Loucy (cell line): ENCODE data around the gene GTF3A.

Source experiments
- H2AFZ ChIP-seq: fragments of 200-600 bp; sonication (generic); 2 replicates; pipeline ENCODE4 v1.6.0; 2016; ENCODE audit warnings: antibody characterized with exemption, mild to moderate bottlenecking, low read length, moderate library complexity
- H3F3A ChIP-seq: fragments of 200-600 bp; 2 replicates; pipeline ENCODE4 v1.6.0; 2016; ENCODE audit warnings: antibody characterized with exemption, low read depth, mild to moderate bottlenecking
- H3K27me3 ChIP-seq: fragments of 200-600 bp; sonication (generic); 2 replicates; pipeline ENCODE4 v1.6.1; 2014; ENCODE audit warnings: low read length, mild to moderate bottlenecking; ENCODE audit not compliant: insufficient read depth, poor library complexity, severe bottlenecking
- H3K36me3 ChIP-seq: fragments of 200-600 bp; sonication (generic); 2 replicates; pipeline ENCODE4 v1.6.1; 2016; ENCODE audit warnings: low read length; ENCODE audit not compliant: insufficient read depth
- H3K4me1 ChIP-seq: fragments of 200-600 bp; sonication (generic); 2 replicates; pipeline ENCODE4 v1.5.1; 2014; ENCODE audit warnings: low read length, mild to moderate bottlenecking; ENCODE audit not compliant: insufficient read depth, poor library complexity, severe bottlenecking
- H3K4me2 ChIP-seq: fragments of 200-600 bp; sonication (generic); 2 replicates; pipeline ENCODE4 v1.6.0; 2014; ENCODE audit warnings: antibody characterized with exemption, low read length, low read depth, mild to moderate bottlenecking; ENCODE audit not compliant: poor library complexity, severe bottlenecking
- H3K4me3 ChIP-seq: fragments of 200-600 bp; sonication (generic); 2 replicates; pipeline ENCODE4 v1.5.1; 2014; ENCODE audit warnings: low read length, mild to moderate bottlenecking, mixed read lengths; ENCODE audit not compliant: poor library complexity, severe bottlenecking
- H3K79me2 ChIP-seq: fragments of 200-600 bp; sonication (generic); 2 replicates; pipeline ENCODE4 v1.6.1; 2014; ENCODE audit warnings: low read length; ENCODE audit not compliant: insufficient read depth
- H3K9ac ChIP-seq: fragments of 200-600 bp; sonication (generic); 2 replicates; pipeline ENCODE4 v1.6.0; 2014; ENCODE audit warnings: mild to moderate bottlenecking, low read depth, low read length, moderate library complexity; ENCODE audit not compliant: poor library complexity, severe bottlenecking
- H3K9me2 ChIP-seq: fragments of 200-600 bp; sonication (generic); replicated peaks from 2 replicates; pipeline ENCODE4 v1.6.1; 2016; ENCODE audit warnings: low read depth, low read length, mixed read lengths
- H3K9me3 ChIP-seq: fragments of 200-600 bp; sonication (generic); 2 replicates; pipeline ENCODE4 v1.6.1; 2014; ENCODE audit warnings: mild to moderate bottlenecking, antibody characterized with exemption, low read length, low read depth; ENCODE audit not compliant: insufficient read depth
- H4K20me1 ChIP-seq: fragments of 200-600 bp; sonication (generic); 2 replicates; pipeline ENCODE4 v1.6.0; 2014; ENCODE audit warnings: antibody characterized with exemption, low read length, mild to moderate bottlenecking; ENCODE audit not compliant: insufficient read depth, poor library complexity, severe bottlenecking
- EZH2phosphoT487 ChIP-seq: fragments of 200-600 bp; IDR thresholded peaks from 2 replicates; pipeline ENCODE4 v1.6.1; 2018; ENCODE audit warnings: antibody characterized with exemption, mild to moderate bottlenecking, moderate library complexity, borderline replicate concordance
- TF ChIP-seq, protein P1 (sequence below): fragments of 200-600 bp; sonication (generic); conservative IDR thresholded peaks from 2 replicates; pipeline ENCODE4 v1.5.1; 2014; ENCODE audit warnings: mild to moderate bottlenecking, antibody characterized with exemption, low read length

Gene GTF3A

DNA sequence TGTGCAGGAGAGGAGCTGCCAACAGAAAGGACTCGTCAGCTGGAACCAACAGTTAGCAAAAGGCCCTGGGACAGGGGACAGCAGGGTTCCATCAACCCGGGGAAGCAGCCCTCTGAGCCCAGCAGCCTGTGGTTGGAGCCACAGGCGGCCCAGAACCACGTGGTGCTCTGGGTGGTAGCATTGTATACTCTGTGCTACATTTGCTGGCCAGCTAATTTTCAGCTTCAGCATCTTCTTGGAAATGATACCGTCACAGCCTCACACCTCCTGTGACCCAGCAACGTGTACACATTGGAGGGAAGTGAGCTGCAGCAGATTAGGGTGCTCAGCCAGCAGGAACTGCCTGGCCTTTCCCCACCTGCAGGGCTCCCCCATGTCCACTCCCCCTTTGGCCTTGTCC is 39.1 kb downstream of the GTF3A start:
- H3K36me3 ChIP-seq, result no peaks in the 10 kb centered on the region
- H3K4me2 ChIP-seq, result no peak overlapping the region

GRCh38 chr13:27465611-27466010 is 41.2 kb downstream of the GTF3A start:
- H3K9me2 ChIP-seq, result no peaks in the 10 kb centered on the region
- no peaks in the 10 kb centered on the region for H4K20me1 ChIP-seq
- TF ChIP-seq EZH2phosphoT487, result no peak
- TF ChIP-seq, protein P1, sequence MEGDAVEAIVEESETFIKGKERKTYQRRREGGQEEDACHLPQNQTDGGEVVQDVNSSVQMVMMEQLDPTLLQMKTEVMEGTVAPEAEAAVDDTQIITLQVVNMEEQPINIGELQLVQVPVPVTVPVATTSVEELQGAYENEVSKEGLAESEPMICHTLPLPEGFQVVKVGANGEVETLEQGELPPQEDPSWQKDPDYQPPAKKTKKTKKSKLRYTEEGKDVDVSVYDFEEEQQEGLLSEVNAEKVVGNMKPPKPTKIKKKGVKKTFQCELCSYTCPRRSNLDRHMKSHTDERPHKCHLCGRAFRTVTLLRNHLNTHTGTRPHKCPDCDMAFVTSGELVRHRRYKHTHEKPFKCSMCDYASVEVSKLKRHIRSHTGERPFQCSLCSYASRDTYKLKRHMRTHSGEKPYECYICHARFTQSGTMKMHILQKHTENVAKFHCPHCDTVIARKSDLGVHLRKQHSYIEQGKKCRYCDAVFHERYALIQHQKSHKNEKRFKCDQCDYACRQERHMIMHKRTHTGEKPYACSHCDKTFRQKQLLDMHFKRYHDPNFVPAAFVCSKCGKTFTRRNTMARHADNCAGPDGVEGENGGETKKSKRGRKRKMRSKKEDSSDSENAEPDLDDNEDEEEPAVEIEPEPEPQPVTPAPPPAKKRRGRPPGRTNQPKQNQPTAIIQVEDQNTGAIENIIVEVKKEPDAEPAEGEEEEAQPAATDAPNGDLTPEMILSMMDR, result no peak
- H3K79me2 ChIP-seq, result no peaks in the 10 kb centered on the region
- H3K4me3 ChIP-seq, result no peak overlapping the region
- H3K9ac ChIP-seq, result no peak overlapping the region
- no peaks in the 10 kb centered on the region for H3K9me3 ChIP-seq
- no peaks in the 10 kb centered on the region for H3F3A ChIP-seq
- H2AFZ ChIP-seq, result no peak overlapping the region
- no peaks in the 10 kb centered on the region for H3K27me3 ChIP-seq
- peaks cover 9% of the 10 kb centered on the region for H3K4me1 ChIP-seq
- H3K4me2 ChIP-seq, result no peak overlapping the region
- no peaks in the 10 kb centered on the region for H3K36me3 ChIP-seq

More for the DNA sequence above, 39.1 kb downstream of the GTF3A start:
- H3K9ac ChIP-seq, result no peak overlapping the region
- H2AFZ ChIP-seq, result no peak overlapping the region
- H4K20me1 ChIP-seq, result no peaks in the 10 kb centered on the region
- no peak overlapping the region for H3K4me3 ChIP-seq
- peaks cover 9% of the 10 kb centered on the region for H3K4me1 ChIP-seq
- no peaks in the 10 kb centered on the region for H3K9me3 ChIP-seq
- H3K9me2 ChIP-seq, result no peaks in the 10 kb centered on the region
- no peaks in the 10 kb centered on the region for H3K79me2 ChIP-seq
- H3K27me3 ChIP-seq, result no peaks in the 10 kb centered on the region
- H3F3A ChIP-seq, result no peaks in the 10 kb centered on the region
- no peak for TF ChIP-seq EZH2phosphoT487
- TF ChIP-seq, protein P1, result no peak

GRCh38 chr13:27466513-27466912 is 42.1 kb downstream of the GTF3A start:
- H3K4me2 ChIP-seq, result no peak overlapping the region
- no peaks in the 10 kb centered on the region for H4K20me1 ChIP-seq
- no peaks in the 10 kb centered on the region for H3K9me3 ChIP-seq
- H3K27me3 ChIP-seq, result no peaks in the 10 kb centered on the region
- no peaks in the 10 kb centered on the region for H3K9me2 ChIP-seq
- H3K4me1 ChIP-seq, result peaks cover 9% of the 10 kb centered on the region
- H3K79me2 ChIP-seq, result no peaks in the 10 kb centered on the region
- no peaks in the 10 kb centered on the region for H3F3A ChIP-seq
- H2AFZ ChIP-seq, result peak overlapping the region; percentile 66; the same call in 1 of the 2 replicates
- no peak overlapping the region for H3K4me3 ChIP-seq
- TF ChIP-seq, protein P1, result no peak
- no peak for TF ChIP-seq EZH2phosphoT487
- no peaks in the 10 kb centered on the region for H3K36me3 ChIP-seq
- H3K9ac ChIP-seq, result no peak overlapping the region
